Astrocyte (in vitro differentiated cells and primary cell): Measurements from ENCODE around the gene CD80. TPM values are rescaled to one million over a fixed set of nuclear protein-coding genes. Genes with fewer than 3 reads are reported as not detected.

Experiments used
- DNase-seq: peaks from one replicate; pipeline ENCODE4 v3.0.0-alpha.2; 2010; ENCODE audit warnings: low read depth
- FAIRE-seq: peaks from 2 replicates; lab custom pipeline; 2011; peaks lifted over from hg19 to GRCh38; lab: Jason Lieb, UNC
- H2AFZ ChIP-seq: 2 replicates; pipeline ENCODE4 v1.6.0; 2012; ENCODE audit warnings: low read depth, low read length, inconsistent platforms
- H3K27ac ChIP-seq: 2 replicates; pipeline ENCODE4 v1.5.1; 2011; ENCODE audit warnings: low read depth, low read length, inconsistent platforms
- H3K27me3 ChIP-seq: 2 replicates; pipeline ENCODE4 v1.6.0; 2011; ENCODE audit warnings: low read length, inconsistent platforms; ENCODE audit not compliant: insufficient read depth
- H3K36me3 ChIP-seq: 2 replicates; pipeline ENCODE4 v1.5.1; 2011; ENCODE audit warnings: low read length, inconsistent platforms; ENCODE audit not compliant: insufficient read depth
- H3K4me1 ChIP-seq: 2 replicates; pipeline ENCODE4 v1.5.1; 2011; ENCODE audit warnings: low read length, inconsistent platforms; ENCODE audit not compliant: insufficient read depth
- H3K4me2 ChIP-seq: 2 replicates; pipeline ENCODE4 v1.6.0; 2012; ENCODE audit warnings: low read length, inconsistent platforms
- H3K4me3 ChIP-seq: 2 replicates; pipeline ENCODE4 v1.5.1; 2011; ENCODE audit warnings: low read depth, mild to moderate bottlenecking, low read length, inconsistent platforms; ENCODE audit not compliant: insufficient read depth
- H3K79me2 ChIP-seq: 2 replicates; pipeline ENCODE4 v1.6.0; 2012; ENCODE audit warnings: mild to moderate bottlenecking, low read length, inconsistent platforms; ENCODE audit not compliant: insufficient read depth
- H3K9ac ChIP-seq: 2 replicates; pipeline ENCODE4 v1.6.0; 2012; ENCODE audit warnings: mild to moderate bottlenecking, low read length, inconsistent platforms
- H3K9me3 ChIP-seq: 2 replicates; pipeline ENCODE4 v1.5.1; 2012; ENCODE audit warnings: low read depth, mild to moderate bottlenecking, low read length, inconsistent platforms; ENCODE audit not compliant: insufficient read depth
- H4K20me1 ChIP-seq: 2 replicates; pipeline ENCODE4 v1.6.0; 2012; ENCODE audit warnings: low read length, inconsistent platforms; ENCODE audit not compliant: insufficient read depth
- H3K27ac Mint-ChIP-seq: one replicate; pipeline ENCODE4 v1.8.0; 2021; ENCODE audit warnings: mild to moderate bottlenecking, mixed read lengths; ENCODE audit not compliant: unreplicated experiment
- H3K27me3 Mint-ChIP-seq: one replicate; pipeline ENCODE4 v1.8.0; 2021; ENCODE audit warnings: low read depth, mixed read lengths; ENCODE audit not compliant: unreplicated experiment
- H3K36me3 Mint-ChIP-seq: one replicate; pipeline ENCODE4 v1.8.0; 2021; ENCODE audit warnings: low read depth, mixed read lengths; ENCODE audit not compliant: unreplicated experiment
- H3K4me1 Mint-ChIP-seq: one replicate; pipeline ENCODE4 v1.8.0; 2021; ENCODE audit warnings: low read depth, mixed read lengths; ENCODE audit not compliant: unreplicated experiment
- H3K4me3 Mint-ChIP-seq: one replicate; pipeline ENCODE4 v1.8.0; 2021; ENCODE audit warnings: mild to moderate bottlenecking, moderate library complexity, mixed read lengths; ENCODE audit not compliant: unreplicated experiment
- H3K9me3 Mint-ChIP-seq: one replicate; pipeline ENCODE4 v1.8.0; 2021; ENCODE audit warnings: mild to moderate bottlenecking, mixed read lengths; ENCODE audit not compliant: unreplicated experiment
- CTCF ChIP-seq: IDR thresholded peaks from 2 replicates; pipeline ENCODE4 v1.5.1; 2011; ENCODE audit warnings: low read depth, mild to moderate bottlenecking, inconsistent platforms, low read length, moderate library complexity; ENCODE audit not compliant: insufficient read depth
- EZH2 ChIP-seq: IDR thresholded peaks from 2 replicates; pipeline ENCODE4 v1.6.1; 2012; ENCODE audit warnings: mild to moderate bottlenecking, low read length, inconsistent platforms; ENCODE audit not compliant: insufficient read depth
- total RNA-seq: library from RNA; stranded (reverse); gene quantifications from 2 replicates; pipeline ENCODE4 v1.2.1, GENCODE V29; 2021

Gene CD80
- total RNA-seq, 1 donor from 2014 or later = not detected

- peaks cover 20% of the 10 kb centered on the region for H3K4me1 Mint-ChIP-seq
- FAIRE-seq = no peak
- H3K27ac Mint-ChIP-seq = no peak overlapping the region
These were observed 25.8 kb upstream of the CD80 start for GRCh38 chr3:119585208-119585607.

GRCh38 chr3:119582178-119582577 lies 22.8 kb upstream of the CD80 start:
- Mint-ChIP-seq H3K4me3 (no peak overlapping the region), H3K36me3 (no peaks in the 10 kb centered on the region), H3K27me3 (no peaks in the 10 kb centered on the region), H3K9me3 (no peaks in the 10 kb centered on the region), H3K4me1 (peaks cover 6% of the 10 kb centered on the region), H3K27ac (no peak overlapping the region)
- Histone ChIP-seq H3K4me1 (no peaks in the 10 kb centered on the region), H3K4me3 (no peak overlapping the region), H3K27me3 (no peaks in the 10 kb centered on the region), H2AFZ (no peak overlapping the region), H4K20me1 (no peaks in the 10 kb centered on the region), H3K4me2 (no peak overlapping the region), H3K9ac (no peak overlapping the region), H3K27ac (no peak overlapping the region), H3K79me2 (no peaks in the 10 kb centered on the region), H3K36me3 (no peaks in the 10 kb centered on the region), H3K9me3 (no peaks in the 10 kb centered on the region)
- no peak for FAIRE-seq
- TF ChIP-seq CTCF (no peak), EZH2 (no peak)
- no peak for DNase-seq

More at GRCh38 chr3:119585208-119585607, 25.8 kb upstream of the CD80 start:
- TF ChIP-seq EZH2 (no peak), CTCF (no peak)
- H3K4me3 Mint-ChIP-seq = no peak overlapping the region
- Histone ChIP-seq H3K9me3 (no peaks in the 10 kb centered on the region), H3K4me2 (no peak overlapping the region), H3K36me3 (no peaks in the 10 kb centered on the region), H4K20me1 (no peaks in the 10 kb centered on the region), H3K27ac (no peak overlapping the region), H3K4me3 (no peak overlapping the region), H3K79me2 (no peaks in the 10 kb centered on the region), H2AFZ (no peak overlapping the region), H3K9ac (no peak overlapping the region), H3K27me3 (no peaks in the 10 kb centered on the region), H3K4me1 (no peaks in the 10 kb centered on the region)
- DNase-seq = no peak
- H3K27me3 Mint-ChIP-seq = no peaks in the 10 kb centered on the region
- no peaks in the 10 kb centered on the region for H3K36me3 Mint-ChIP-seq
- H3K9me3 Mint-ChIP-seq = peaks cover 2% of the 10 kb centered on the region

- DNase-seq = no peak
- H2AFZ ChIP-seq = peak overlapping the region; percentile 81
- no peak for FAIRE-seq
- H3K36me3 ChIP-seq = no peaks in the 10 kb centered on the region
- H4K20me1 ChIP-seq = no peaks in the 10 kb centered on the region
- Mint-ChIP-seq H3K36me3 (no peaks in the 10 kb centered on the region), H3K9me3 (no peaks in the 10 kb centered on the region), H3K4me3 (peak overlapping the region; percentile 87), H3K4me1 (peaks cover 2% of the 10 kb centered on the region), H3K27ac (peak overlapping the region; percentile 96), H3K27me3 (no peaks in the 10 kb centered on the region)
- H3K4me3 ChIP-seq = peak overlapping the region; percentile 67
- H3K27me3 ChIP-seq = no peaks in the 10 kb centered on the region
- peak overlapping the region; percentile 73 for H3K9ac ChIP-seq
- no peaks in the 10 kb centered on the region for H3K79me2 ChIP-seq
- TF ChIP-seq EZH2 (no peak), CTCF (no peak)
- H3K4me1 ChIP-seq = no peaks in the 10 kb centered on the region
- H3K27ac ChIP-seq = no peak overlapping the region
- H3K9me3 ChIP-seq = no peaks in the 10 kb centered on the region
- peak overlapping the region; percentile 84 for H3K4me2 ChIP-seq
These were observed 20.8 kb upstream of the CD80 start for GRCh38 chr3:119580067-119580760.
